GM12872 (cell line): ENCODE data around the gene NPAS3.

Experiments used
- TF ChIP-seq, protein P1 (sequence below): IDR thresholded peaks from 3 replicates; pipeline ENCODE4 v1.5.1; 2011; ENCODE audit warnings: low read depth, mild to moderate bottlenecking, low read length, moderate library complexity; ENCODE audit not compliant: insufficient read depth

Gene NPAS3

DNA sequence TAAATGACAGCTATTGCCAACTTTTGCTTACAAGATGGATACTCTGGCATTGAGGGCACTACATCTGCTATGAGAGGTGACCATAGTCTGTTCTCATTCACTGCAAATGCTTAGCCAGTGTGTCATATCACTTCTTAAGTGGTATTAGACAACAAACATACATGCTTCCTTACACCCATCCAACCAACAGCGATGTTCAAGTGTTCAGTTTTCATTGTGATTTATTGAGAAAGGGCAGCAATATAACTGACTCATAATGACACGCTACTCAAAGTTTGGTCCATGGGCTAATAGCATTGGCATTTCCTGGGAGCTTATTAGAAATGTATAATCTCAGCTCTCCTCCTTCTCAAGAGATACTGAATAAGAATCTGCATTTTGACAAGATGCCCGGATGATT lies 181.7 kb downstream of the NPAS3 start:
- TF ChIP-seq, protein P1, sequence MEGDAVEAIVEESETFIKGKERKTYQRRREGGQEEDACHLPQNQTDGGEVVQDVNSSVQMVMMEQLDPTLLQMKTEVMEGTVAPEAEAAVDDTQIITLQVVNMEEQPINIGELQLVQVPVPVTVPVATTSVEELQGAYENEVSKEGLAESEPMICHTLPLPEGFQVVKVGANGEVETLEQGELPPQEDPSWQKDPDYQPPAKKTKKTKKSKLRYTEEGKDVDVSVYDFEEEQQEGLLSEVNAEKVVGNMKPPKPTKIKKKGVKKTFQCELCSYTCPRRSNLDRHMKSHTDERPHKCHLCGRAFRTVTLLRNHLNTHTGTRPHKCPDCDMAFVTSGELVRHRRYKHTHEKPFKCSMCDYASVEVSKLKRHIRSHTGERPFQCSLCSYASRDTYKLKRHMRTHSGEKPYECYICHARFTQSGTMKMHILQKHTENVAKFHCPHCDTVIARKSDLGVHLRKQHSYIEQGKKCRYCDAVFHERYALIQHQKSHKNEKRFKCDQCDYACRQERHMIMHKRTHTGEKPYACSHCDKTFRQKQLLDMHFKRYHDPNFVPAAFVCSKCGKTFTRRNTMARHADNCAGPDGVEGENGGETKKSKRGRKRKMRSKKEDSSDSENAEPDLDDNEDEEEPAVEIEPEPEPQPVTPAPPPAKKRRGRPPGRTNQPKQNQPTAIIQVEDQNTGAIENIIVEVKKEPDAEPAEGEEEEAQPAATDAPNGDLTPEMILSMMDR: no peak

DNA sequence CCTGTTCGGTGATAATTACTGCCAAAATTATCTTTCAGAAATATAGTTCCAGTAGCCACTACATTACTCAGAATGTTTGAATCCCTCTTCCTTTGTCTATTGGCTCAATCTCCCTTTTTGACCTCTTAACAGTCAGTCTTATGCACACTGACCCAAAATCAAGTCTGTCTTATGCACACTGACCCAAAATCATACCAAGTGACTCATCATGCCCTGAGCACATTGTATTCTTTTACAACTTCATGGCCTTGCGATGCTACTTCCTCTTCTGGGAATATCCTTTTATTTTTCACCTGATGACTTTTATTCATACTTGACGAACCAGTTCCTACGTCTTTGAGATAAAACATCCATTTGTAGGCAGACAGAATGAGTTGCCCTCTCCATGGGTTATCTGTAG lies 182.3 kb downstream of the NPAS3 start:
- TF ChIP-seq, protein P1: no peak

DNA sequence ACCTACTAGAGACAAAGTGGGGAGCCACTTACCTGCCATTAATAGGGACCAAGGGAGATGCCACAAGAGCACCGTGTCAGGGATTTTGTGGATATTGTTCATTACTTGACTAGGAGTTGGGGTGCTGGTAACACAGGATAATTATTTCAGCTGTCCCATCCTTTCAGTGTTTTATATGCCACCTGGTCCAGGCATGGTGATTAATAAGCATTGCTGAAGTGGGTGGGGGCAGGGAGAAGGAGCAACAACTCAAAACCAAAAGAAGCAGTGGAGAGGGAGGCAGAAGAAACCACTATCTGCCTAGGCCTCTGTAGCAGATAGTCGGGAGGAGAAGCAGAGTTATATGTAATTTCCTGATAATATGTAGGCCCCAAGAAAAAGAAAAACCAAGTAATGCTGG lies 184.6 kb downstream of the NPAS3 start:
- TF ChIP-seq, protein P1: no peak

- TF ChIP-seq, protein P1: no peak
Measured at GRCh38 chr14:33126433-33126832, 187.8 kb downstream of the NPAS3 start.

GRCh38 chr14:33127531-33127930 lies 188.9 kb downstream of the NPAS3 start:
- TF ChIP-seq, protein P1: no peak

- TF ChIP-seq, protein P1: no peak
Measured at GRCh38 chr14:33131801-33132200, 193.1 kb downstream of the NPAS3 start.

DNA sequence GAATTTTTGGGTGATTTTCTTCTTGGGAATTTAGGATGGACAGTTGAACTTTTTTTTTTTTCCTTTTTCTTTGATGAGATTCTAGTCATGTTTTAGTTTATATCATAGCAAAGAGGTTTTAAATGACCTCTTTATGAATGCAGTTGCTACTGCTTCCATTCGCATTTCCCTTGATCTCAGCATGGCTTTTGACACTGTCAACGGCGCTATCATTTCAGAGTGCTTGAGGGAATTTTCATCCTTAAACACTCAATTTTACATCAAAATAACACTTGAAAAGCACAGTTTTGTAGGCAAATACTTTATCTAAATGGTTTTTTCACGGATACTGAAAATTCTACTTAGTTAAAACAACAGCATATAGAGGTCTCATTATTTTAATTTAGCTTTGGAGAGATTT lies 195.5 kb downstream of the NPAS3 start:
- TF ChIP-seq, protein P1: no peak

DNA sequence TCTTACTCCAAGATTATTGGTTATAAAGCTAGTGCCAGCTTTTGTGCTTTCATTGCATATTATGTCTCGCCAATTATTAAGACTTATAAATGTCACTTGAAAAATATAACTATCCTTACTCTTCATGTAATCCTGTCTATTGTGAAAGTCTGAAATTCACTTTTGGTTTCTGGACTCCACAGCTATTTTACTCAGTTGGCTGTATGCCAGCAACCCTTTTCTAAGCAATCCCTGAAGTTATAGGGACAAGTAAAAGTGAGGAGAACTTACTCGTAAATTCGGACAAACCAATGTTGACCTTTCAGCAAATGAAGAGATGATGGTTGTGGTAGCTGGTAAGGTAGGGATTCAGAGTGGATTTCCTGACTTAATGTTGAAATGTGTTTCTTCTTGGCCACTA lies 196.3 kb downstream of the NPAS3 start:
- TF ChIP-seq, protein P1: no peak
